Neural progenitor cell (in vitro differentiated cells): ENCODE data around the gene EPS8L2.

ENCODE experiments used
- EZH2 ChIP-seq: fragments of 200-600 bp; sonication (generic); IDR thresholded peaks from 2 replicates; pipeline ENCODE4 v1.6.1; 2017; ENCODE audit warnings: antibody characterized with exemption, mild to moderate bottlenecking, moderate library complexity
- EZH2phosphoT487 ChIP-seq: fragments of 200-600 bp; sonication (generic); IDR thresholded peaks from 2 replicates; pipeline ENCODE4 v1.6.1; 2017; ENCODE audit warnings: antibody characterized with exemption
- TF ChIP-seq, protein P1 (sequence below): fragments of 200-600 bp; sonication (generic); IDR thresholded peaks from 2 replicates; pipeline ENCODE4 v1.5.1; 2017; ENCODE audit warnings: antibody characterized with exemption, mild to moderate bottlenecking

DNA sequence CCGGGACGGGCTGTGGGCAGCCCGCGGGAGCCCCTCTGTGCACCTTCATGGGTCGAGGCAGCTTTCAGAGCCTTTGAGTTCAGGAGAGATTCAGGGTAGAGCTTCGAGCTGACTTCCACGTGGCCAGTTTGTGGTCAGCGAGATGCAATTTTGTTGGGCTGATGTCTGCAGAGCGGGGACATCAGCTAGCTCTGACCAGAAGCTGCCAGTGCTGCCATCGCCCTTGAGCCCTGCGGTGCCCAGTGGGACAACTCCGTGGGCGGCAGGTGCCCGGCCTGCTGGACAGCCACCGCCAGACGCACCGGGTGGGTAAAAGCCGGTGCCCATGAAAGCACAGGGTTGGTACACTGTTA is 42.0 kb downstream of the EPS8L2 start:
- TF ChIP-seq, protein P1, sequence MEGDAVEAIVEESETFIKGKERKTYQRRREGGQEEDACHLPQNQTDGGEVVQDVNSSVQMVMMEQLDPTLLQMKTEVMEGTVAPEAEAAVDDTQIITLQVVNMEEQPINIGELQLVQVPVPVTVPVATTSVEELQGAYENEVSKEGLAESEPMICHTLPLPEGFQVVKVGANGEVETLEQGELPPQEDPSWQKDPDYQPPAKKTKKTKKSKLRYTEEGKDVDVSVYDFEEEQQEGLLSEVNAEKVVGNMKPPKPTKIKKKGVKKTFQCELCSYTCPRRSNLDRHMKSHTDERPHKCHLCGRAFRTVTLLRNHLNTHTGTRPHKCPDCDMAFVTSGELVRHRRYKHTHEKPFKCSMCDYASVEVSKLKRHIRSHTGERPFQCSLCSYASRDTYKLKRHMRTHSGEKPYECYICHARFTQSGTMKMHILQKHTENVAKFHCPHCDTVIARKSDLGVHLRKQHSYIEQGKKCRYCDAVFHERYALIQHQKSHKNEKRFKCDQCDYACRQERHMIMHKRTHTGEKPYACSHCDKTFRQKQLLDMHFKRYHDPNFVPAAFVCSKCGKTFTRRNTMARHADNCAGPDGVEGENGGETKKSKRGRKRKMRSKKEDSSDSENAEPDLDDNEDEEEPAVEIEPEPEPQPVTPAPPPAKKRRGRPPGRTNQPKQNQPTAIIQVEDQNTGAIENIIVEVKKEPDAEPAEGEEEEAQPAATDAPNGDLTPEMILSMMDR: no peak
- no peak for TF ChIP-seq EZH2phosphoT487
- no peak for TF ChIP-seq EZH2
